Breast epithelium (tissue), 3 donors: ENCODE measurements around the gene UMAD1.

Experiments
- CTCF ChIP-seq, 3 donors: fragments of 450-650 bp; IDR thresholded peaks; one replicate each; pipeline ENCODE4 v1.5.1; 2016 to 2017; ENCODE audit warnings: antibody characterized with exemption in 3 of 3, mild to moderate bottlenecking in 3 of 3, moderate library complexity in 3 of 3
- POLR2A ChIP-seq: fragments of 450-650 bp; IDR thresholded peaks from one replicate; pipeline ENCODE4 v1.6.1; 2016; ENCODE audit warnings: antibody characterized with exemption, mild to moderate bottlenecking, moderate library complexity

DNA sequence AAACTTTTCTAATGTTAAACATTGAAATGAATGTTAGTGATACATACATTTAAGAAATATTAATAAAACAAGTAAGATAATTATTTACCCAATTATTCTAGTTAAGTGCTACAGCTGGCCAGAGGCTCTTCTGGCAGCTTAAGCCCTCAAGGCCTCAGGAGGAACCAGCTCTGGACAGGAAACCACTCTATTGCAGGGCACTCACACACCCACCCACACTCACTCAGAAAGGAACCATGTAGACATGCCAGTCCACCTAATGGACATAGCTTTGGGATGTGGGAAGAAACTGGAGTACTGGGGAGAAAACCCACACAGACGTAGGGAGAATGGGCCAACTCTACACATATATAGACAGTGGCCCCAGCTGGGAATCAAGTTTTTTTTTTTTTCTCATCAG is 28.2 kb downstream of the UMAD1 start:
- TF ChIP-seq CTCF (IDR thresholded peaks at IDR 0.05) = no peak
- TF ChIP-seq POLR2A = no peak
